NT2/D1 (cell line): Measurements from ENCODE around the gene PAN3.

Experiments
- SUZ12 ChIP-seq: IDR thresholded peaks from 2 replicates; pipeline ENCODE4 v1.6.1; 2011; ENCODE audit not compliant: insufficient read length, insufficient read depth; ENCODE audit errors: extremely low read depth
- YY1 ChIP-seq: IDR thresholded peaks from 2 replicates; pipeline ENCODE4 v1.6.1; 2011; ENCODE audit not compliant: insufficient read length, insufficient read depth
- ZNF274 ChIP-seq: IDR thresholded peaks from 2 replicates; pipeline ENCODE4 v1.6.1; 2011; ENCODE audit warnings: mild to moderate bottlenecking, low read depth, low read length

DNA sequence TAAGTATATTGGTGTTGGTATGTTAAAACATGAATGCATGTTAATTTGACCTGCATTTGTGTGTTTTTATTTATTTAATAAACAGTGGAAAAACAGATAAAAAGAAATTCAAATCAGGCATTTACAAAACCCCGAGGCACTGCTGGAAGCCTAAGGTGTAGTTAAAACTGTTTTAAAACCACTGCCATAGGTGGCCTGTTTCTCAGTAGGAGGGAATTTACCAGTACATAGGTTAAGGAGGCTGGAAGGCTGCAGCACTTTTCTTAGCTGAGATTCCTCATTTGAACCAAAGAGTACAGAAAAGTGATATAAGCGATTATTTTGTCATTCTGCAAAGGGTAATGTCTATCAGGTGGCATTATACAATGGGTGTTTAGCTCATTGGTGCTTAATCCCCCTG lies 99.6 kb downstream of the PAN3 start:
- TF ChIP-seq SUZ12 (no peak), ZNF274 (no peak), YY1 (no peak)
